Left colon (tissue), 2 donors: ENCODE measurements around the gene OLFML2A. TPM values are rescaled to one million over a fixed set of nuclear protein-coding genes. Genes with fewer than 3 reads are reported as not detected.
"Not testable (repeated sequence)": the region's sequence is repeated elsewhere in the genome, so short reads cannot be mapped to it uniquely, and the experiment has no call there.

Source experiments
- ATAC-seq: fragments of 200-7000 bp; cut with Tn5 transposase; one replicate; pipeline ENCODE4 v1.9.1; 2020; ENCODE audit warnings: mild to moderate bottlenecking, moderate library complexity
- DNase-seq, 2 donors: peaks; one replicate each; pipeline ENCODE4 v3.0.0-alpha.2; 2020
- intact Hi-C, 2 donors: fragments of 100-400 bp; cut with DNase I in 1 of 2; cut with micrococcal nuclease in 1 of 2; formaldehyde crosslinking; loops; one replicate each; pipeline versions ENCODE4 v1.11.2 to v1.14.0; 2022; cut with DNase I, micrococcal nuclease
- total RNA-seq, 2 donors: library from RNA; stranded (reverse); fragmentation: NEBNext Ultra II Directional; extraction: Animal tissue kit (Norgen Biotek cat#: 25700); gene quantifications; one replicate each; pipeline ENCODE4 v1.2.1, GENCODE V29; 2021
- donor health status: DM: no; HTN: no; CAD: no.
- donor health status: DM: yes; HTN: yes; CAD: no.

OLFML2A gene
- total RNA-seq, 2 donors from 2014 or later: 3.3 to 12.7 TPM

DNA sequence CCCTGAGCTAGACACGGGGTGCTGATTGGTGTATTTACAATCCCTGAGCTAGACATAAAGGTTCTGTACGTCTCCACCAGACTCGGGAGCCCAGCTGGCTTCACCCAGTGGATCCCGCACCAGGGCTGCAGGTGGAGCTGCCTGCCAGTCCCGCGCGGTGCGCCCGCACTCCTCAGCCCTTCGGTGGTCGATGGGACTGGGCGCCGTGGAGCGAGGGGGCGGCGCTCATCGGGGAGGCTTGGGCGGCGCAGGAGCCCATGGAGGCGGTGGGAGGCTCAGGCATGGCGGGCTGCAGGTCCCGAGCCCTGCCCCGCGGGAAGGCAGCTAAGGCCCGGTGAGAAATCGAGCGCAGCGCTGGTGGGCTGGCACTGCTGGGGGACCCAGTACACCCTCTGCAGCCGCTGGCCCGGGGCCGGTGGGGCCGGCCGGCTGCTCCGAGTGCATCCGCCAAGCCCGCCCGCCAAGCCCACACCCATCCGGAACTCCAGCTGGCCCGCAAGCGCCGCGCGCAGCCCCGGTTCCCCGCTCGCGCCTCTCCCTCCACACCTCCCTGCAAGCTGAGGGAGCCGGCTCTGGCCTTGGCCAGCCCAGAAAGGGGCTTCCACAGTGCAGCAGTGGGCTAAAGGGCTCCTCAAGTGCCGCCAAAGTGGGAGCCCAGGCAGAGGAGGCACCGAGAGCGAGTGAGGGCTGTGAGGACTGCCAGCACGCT, 61.8 kb downstream of the OLFML2A start:
- ATAC-seq, intact Hi-C loops, DNase-seq: not testable (repeated sequence)

DNA sequence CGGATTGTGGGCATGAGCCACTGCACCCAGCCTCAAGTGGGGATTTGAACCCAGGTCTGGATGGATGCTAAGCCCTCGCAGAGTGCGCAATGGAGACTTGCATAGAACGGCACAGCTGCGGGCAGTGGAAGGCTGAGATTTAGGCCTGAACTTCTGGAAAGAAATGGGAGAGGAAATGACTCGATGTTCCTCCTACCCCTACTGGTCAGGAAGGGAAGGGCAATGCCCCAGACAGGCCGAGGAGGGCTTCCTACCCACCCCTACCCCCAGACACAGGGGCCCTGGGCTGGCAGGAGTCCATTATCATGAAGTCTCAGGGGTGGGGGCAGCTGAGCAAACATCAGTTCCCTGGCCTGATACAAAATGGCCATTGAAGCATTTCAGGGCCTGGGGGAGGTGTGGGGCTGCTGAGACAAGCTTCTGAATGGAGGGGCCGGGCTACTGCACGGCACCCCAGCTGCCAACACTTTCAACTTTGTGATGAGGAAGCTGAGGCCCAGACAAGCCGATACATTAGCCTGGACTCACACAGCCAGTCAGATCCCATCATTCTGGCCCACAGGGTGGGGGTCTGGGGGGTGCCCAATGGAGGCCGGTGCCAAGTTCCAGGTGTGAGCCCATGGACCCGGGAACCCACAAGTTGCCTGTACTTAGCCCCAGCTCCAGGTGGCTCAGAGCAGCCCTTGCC, 62.8 kb downstream of the OLFML2A start:
- intact Hi-C loops: no loop called here
- DNase-seq (no peak), ATAC-seq (no peak)

DNA sequence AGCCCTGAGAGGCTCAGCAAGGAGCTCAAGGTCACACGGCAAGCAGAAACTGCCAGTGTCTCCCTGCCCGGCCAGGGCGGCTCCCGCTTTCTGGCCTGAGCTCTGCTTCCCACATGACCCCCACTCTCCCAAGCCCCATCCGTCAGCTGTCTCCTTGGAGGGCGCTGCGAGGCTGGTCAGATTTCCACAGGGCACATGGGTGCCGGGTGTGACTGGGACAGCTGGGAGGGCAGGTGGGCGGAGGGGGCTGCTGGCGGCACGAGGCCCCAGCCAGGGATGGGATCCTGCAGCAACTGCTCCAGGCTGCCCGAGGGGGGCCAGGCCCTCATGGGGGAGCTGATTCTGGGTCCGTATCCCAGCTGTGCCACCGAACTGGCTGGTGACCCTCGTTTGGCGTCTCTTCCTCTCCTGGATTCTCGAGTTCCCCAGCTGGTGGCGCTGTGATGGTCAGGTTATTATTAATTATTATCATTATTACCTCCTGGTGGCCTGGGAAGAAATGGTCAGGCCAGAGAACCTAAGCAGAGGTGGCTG, 63.4 kb downstream of the OLFML2A start:
- DNase-seq (no peak), ATAC-seq (no peak)
- intact Hi-C loops: no loop called here

DNA sequence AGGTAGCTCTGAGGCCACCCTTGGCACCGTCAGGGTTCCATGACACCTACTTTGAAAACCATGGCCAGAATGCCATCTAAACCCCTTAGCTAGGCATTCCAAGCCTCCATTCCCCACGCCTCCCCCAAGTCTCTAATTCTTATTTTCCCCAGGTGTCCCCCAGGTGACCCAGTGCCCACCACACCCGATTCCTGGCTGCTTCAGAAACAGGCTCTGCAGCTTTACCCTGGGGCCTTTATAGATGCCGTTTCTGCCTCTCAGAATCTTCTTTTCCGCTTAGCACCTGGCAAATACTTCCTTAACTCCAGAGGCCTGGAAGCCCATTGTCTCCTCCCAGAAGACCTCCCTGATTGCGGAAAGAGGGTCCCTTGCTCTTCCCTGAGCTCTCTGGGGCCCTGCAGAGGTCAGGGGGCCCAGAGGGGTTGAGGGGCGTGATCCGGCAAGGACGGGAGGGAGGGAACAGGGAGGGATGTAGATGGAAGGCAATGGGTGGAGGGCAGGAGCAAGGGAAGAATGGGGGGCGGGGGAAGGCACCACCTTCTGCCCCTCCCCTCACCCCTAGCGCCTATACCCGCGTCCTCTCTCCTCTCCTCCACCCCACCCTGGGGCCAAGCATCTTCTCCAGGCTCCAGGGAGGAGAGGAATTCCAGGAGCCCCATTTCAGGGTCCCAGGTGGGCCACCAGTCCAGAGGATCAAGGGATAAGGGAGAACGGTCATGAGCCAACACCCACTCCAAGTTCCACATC, 64.3 kb downstream of the OLFML2A start:
- intact Hi-C loops: no loop called here
- DNase-seq (no peak), ATAC-seq (no peak)

DNA sequence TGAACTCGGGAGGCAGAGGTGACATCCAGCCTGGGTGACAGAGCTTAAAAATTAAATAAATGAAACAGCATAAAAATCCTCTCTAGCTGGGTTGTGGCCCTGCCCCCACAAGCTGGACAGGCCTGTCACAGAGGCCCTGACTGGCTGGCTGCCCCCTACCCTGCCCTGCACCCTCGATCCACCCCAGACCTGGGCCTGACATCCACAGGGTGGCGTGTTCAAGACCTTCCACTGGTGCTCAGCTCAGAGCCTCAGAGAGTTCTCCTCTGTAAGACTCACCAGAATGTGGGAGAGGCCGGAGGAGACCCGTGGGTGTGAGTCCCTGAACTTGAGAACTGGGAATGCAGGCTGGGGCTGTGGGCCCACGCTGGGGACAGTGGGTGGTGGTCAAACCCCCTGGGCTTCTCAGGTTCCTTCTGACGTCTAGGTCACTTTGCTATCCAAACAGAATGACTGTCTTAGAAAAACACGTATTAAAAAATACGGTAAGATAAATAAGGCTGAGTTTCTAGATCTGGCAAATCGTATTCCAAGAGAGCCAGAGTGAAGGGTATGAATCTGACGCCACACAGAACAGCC, 66.6 kb downstream of the OLFML2A start:
- DNase-seq (no peak), ATAC-seq (no peak)
- intact Hi-C loops: no loop called here

DNA sequence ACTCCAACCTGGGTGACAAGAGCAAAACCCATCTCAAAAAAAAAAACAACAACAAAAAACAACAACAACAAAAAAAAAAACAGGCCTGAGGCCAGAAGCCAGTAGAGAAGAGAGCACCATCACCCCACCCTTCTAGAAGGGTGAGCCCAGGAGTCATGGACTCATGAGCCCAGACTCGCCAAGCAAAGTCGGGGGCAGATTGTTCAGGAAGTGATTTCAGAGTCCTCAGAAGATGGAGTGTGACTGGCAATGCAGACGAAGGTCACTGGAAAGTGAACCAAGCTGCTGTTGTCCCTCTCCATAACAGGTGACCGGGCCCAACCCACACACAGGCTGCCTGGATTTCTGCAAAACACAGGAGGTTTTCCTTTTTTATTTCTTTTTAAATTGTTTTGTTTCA, 67.4 kb downstream of the OLFML2A start:
- intact Hi-C loops: no loop called here
- DNase-seq: no peak
- no peak for ATAC-seq

DNA sequence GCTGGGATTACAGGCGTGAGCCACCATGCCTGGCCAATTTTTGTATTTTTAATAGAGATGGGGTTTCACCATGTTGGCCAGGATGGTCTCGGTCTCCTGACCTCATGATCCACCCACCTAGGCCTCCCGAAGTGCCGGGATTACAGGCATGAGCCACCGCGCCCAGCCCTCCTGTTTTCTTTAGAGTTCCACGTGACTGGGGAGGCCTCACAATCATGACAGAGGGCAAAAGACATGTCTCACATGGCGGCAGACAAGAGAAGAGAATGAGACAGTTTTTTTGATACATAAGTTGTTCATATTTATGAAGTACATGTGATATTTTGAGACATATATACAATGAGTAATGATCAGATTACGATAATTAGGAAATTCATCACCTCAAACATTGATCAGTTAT, 69.5 kb downstream of the OLFML2A start:
- DNase-seq, ATAC-seq, intact Hi-C loops: not testable (repeated sequence)

DNA sequence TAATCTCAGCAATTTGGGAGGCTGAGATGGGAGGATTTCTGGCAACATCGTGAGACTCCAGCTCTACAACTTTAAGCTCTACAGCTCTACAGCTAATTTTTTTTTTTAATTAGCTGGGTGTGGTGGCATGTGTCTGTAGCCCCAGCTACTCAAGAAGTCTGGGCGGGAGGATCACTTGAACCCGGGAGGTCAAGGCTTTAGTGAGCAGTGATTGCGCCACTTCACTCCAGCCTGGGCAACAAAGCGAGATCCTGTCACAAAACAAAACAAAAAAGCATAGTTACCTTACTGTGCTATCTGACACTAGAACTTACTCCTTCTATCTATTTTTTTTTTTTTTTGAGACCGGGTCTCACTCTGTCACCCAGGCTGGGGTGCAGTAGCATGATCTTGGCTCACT, 70.0 kb downstream of the OLFML2A start:
- intact Hi-C loops: no loop called here
- ATAC-seq (peak; percentile 37), DNase-seq (no peak)

DNA sequence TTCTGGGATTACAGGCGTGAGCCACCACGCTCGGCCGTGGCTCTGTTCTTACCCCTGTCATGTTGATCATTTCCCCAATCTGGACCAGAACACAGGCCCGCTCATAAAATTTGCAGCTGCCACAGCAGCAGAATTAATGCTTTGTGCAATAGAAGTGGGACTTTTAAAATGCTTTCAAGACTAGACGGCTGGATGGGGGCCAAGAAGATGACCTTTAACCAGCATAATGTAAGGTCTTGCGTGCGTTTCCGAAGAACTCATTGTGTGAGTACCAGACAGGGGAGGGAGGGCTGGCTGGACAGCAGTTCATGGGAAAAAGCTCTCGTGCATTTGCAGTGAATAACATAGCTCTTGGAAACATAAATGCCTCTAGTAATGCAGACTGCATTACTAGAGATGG, 72.9 kb downstream of the OLFML2A start:
- intact Hi-C loops: loop anchor here in 1 of 2 donors (5.0 kb wide), 1 partner anchor 78 kb away; the partner anchor contains the start of gene NR6A1

DNA sequence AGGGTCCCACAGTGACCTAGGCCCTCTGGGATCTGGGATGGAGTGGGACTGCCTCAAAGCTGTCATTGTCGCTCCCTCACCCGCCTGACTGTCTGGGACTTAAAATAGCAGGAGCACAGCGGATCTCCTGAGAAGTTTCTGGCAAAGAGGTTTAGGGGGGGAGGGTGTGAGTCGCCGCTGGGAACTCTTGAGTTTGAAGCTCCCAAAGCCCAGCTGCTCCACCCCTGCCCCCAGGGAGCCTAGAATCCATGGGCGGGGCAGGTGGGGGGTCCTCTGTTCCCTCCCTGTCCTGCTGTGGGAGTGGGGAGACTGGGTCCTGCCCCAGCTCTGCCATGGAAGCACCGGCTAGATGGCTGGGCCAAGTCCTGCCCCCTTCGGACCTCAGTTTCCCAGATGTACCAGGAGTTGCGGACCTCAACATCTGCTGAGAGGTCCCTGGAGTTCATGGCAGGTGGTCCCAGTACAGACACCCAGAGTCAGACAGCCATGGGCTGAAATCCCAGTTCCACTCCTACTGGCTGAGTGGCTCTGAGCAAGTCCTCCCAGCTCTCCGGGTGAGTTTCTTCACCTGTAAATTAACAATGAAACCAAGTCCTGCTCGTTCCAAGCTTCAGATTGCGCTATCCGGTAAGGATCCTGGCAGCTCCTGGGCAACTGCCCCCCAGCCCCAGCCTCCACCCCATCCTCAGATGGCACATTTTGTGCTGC, 75.3 kb downstream of the OLFML2A start:
- no peak for ATAC-seq
- intact Hi-C loops: loop anchor here (2.0 to 5.0 kb wide), 2 partner anchors 77 to 80 kb away; partner anchors contain the start of gene NR6A1 (in 1 of the 2)

More for the DNA sequence above, 72.9 kb downstream of the OLFML2A start:
- DNase-seq: no peak
- ATAC-seq: no peak

DNA sequence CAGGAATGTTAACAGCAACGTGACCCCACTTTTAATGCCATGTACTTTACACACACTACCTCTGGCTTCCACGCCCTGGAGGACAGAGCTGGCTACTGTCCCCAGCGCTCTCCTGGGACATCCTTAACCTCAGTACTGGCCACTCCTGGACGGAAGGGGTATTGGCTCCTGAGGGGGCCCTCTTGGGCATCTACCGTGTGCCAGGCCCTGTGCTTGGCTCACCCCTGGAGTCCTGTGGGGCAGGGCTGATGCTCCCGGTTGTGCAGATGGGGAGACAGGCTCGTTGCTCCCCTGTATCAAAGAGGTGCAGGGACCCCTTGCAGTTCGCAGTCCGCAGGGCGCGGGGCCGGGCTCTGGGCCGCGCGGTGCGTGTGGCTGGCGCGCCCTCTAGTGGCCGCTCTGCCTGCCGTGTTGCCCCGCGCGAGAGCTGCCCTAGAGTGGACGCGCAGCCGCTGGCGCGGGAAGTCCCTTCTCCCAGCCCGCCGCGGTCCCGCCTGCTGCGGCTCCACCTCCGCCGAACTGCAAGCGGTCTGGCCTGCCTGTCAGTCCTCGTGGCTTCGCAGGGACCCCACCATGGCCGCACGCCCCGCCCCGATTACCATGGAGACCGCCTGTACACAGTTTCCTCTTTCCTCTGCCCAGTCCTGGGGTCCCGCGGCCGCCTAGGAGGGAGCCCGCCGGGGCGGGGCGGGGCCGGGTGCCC, 76.0 kb downstream of the OLFML2A start, which contains the start of gene WDR38:
TSS of gene WDR38 (plus strand) at position 632 of the 703 bp plus-strand sequence. CDS start 72 bp downstream, outside the sequence.
- ATAC-seq (peak; percentile 87), DNase-seq (peak; percentile 66 to 82)
- intact Hi-C loops: loop anchor here (2.0 to 5.0 kb wide), 2 partner anchors 78 to 81 kb away; partner anchors contain the start of gene NR6A1 (in 1 of the 2)

More for the DNA sequence above, 75.3 kb downstream of the OLFML2A start:
- DNase-seq: no peak

DNA sequence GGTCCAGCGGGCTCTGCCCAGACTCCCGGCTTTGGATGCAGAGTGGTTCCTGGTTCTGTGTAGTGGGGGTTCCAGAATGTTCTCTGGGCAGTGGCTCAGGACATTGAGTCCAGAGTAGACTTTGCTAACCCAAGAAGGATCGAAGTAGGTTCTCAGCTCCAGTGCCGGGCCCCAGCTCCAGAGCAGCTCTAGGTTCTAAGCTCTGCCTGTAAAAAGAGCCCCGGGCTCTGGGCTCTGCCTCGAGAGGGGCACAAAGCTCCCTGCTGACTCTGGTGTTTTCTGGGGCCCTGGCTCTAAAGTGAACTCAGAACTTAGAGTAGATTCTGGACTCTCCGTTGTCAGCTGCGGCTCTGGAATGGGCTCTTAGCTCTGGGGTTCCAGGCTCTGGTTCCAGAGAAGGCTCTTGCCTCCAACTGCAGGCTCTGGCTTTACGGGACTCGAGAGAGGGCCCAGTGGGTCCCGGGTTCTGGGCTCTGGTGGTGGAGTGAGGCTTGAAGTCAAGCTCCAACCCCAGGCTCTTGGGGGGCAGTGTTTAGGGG, 76.7 kb downstream of the OLFML2A start:
- intact Hi-C loops: loop anchor here (2.0 to 5.0 kb wide), 2 partner anchors 79 to 81 kb away; partner anchors contain the start of gene NR6A1 (in 1 of the 2)
- DNase-seq: no peak
- no peak for ATAC-seq

DNA sequence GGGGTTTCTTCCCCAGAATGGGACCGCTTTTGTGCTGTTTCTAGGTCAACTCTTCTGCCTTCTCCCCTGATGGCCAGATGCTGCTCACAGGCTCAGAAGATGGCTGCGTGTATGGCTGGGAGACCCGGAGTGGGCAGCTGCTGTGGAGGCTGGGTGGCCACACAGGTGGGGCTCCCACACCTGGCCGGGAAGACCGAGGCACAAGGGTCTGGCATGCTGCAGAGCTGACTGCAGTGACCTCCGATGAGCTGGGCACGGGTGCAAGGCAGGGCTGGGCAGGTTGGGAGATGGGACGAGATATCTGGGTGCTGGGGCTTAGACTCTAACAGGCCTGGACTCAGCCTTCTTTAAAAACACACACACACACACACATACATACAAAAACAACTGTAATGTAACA, 77.2 kb downstream of the OLFML2A start:
- ATAC-seq (no peak), DNase-seq (no peak)
- intact Hi-C loops: loop anchor here in 1 of 2 donors (5.0 kb wide), 1 partner anchor 82 kb away; the partner anchor contains the start of gene NR6A1

DNA sequence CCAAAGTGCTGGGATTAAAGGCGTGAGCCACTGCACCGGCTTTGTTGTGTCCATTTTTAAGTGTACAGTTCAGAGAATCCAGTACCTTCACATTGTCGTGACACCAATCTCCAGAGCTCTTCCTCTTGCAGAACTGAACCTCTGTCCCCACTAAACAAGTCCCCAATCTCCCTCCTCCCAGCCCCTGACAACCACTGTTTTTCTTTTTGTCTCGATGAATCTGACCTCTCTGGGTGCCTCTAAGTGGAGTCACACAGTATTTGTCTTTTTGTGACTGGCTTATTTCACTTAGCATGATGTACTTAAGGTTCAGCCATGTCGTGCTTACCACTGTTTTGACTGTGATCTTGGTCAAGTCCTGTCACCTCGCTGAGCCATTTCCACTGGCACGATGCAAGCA, 77.9 kb downstream of the OLFML2A start:
- intact Hi-C loops: loop anchor here in 1 of 2 donors (5.0 kb wide), 1 partner anchor 83 kb away; the partner anchor contains the start of gene NR6A1
- DNase-seq: no peak
- no peak for ATAC-seq

DNA sequence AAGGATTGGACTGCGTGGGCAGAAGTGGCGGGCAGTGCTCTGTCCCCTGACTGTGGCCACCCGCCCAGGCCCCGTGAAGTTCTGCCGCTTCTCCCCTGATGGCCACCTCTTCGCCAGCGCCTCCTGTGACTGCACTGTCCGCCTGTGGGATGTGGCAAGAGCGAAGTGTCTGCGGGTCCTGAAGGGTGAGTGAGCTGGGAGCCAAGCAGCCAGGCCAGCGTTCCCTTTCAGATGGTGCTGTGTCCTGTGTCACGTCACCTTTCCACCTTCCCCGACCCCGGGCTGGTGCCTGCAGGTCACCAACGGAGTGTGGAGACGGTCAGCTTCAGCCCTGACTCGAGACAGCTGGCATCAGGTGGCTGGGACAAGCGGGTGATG, 78.6 kb downstream of the OLFML2A start:
- intact Hi-C loops: no loop called here
- ATAC-seq: no peak
- no peak for DNase-seq

DNA sequence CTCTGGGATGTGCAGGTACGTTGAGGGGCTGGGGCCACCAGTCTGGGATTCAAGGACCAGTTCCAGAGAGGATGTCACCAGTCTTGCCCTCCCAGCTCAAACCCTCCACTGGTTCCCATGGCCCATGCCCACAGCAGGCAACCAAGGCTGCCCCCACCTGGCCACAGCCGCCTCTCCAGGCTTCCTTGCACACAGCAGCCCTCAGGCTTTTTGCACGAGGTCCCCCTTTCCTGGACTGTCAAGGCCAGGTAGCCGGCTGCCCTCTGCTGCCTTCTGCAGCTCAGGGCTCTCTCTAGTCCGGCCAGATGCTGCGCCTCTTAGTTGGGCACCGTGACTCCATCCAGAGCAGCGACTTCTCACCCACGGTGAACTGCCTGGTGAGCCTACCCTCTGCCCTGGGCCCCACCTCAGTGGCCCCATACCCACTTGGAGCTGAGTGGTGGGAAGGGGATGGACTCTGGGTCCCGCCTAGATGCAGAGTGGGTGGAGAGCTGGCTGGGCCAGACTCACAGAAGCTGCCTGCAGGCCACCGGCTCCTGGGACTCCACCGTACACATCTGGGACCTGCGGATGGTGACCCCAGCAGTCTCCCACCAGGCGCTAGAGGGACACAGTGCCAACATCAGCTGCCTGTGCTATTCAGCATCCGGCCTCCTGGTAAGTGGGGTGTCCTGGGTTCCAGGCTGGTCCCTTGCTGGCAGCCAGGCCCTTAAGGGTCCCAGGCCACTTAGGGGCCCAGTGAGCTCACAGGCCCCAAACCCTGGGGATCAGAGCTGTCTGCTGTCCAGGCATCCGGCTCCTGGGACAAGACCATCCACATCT, 79.2 kb downstream of the OLFML2A start:
- intact Hi-C loops: no loop called here
- ATAC-seq (peak; percentile 14), DNase-seq (no peak)
